PC-3 (cell line): ENCODE measurements around the gene PRR14L. TPM values are rescaled to one million over a fixed set of nuclear protein-coding genes. Genes with fewer than 3 reads are reported as not detected.
A peak's percentile ranks its signal among the peaks of the same experiment; 100 is the strongest.

Experiments used
- ATAC-seq: fragments of 200-7000 bp; cut with Tn5 transposase; 2 replicates; pipeline ENCODE4 v1.9.1; 2020; ENCODE audit warnings: mild to moderate bottlenecking, moderate library complexity
- BruUV-seq: library from RNA; stranded (reverse); fragments of 400-500 nt; replicated peaks from 2 replicates; lab custom pipeline; 2021; lab: Mats Ljungman, UMichigan
- CTCF ChIA-PET: fragments of 300-600 bp; sonication (Branson Sonifier 250); formaldehyde crosslinking; loops from one replicate; lab custom pipeline; 2022; ENCODE audit warnings: antibody characterized with exemption; lab: Charles Lee
- POLR2A ChIA-PET: fragments of 300-600 bp; sonication (Branson Sonifier 250); formaldehyde crosslinking; loops from one replicate; lab custom pipeline; 2022; ENCODE audit warnings: antibody characterized with exemption; ENCODE audit not compliant: unreplicated experiment; lab: Charles Lee
- DNase-seq: peaks from one replicate; pipeline ENCODE4 v3.0.0-alpha.2; 2015
- H2AFZ ChIP-seq: fragments of 300-600 bp; sonication (generic); 2 replicates; pipeline ENCODE4 v1.6.0; 2016; ENCODE audit warnings: antibody characterized with exemption, low read length
- H3F3A ChIP-seq: fragments of 300-600 bp; sonication (generic); one replicate; pipeline ENCODE4 v1.6.0; 2017; ENCODE audit warnings: antibody characterized with exemption, low read length, control low read depth, mild to moderate bottlenecking; ENCODE audit not compliant: unreplicated experiment
- H3K27ac ChIP-seq: fragments of 300-600 bp; sonication (generic); 2 replicates; pipeline ENCODE4 v1.5.1; 2016; ENCODE audit warnings: mild to moderate bottlenecking, low read length
- H3K27me3 ChIP-seq: fragments of 300-600 bp; sonication (generic); 2 replicates; pipeline ENCODE4 v1.6.1; 2016; ENCODE audit warnings: low read length, mixed read lengths
- H3K36me3 ChIP-seq: fragments of 300-600 bp; sonication (generic); 2 replicates; pipeline ENCODE4 v1.6.1; 2016; ENCODE audit warnings: low read depth, mixed run types, low read length, mixed read lengths
- H3K4me1 ChIP-seq: fragments of 300-600 bp; sonication (generic); 2 replicates; pipeline ENCODE4 v1.5.1; 2016; ENCODE audit warnings: low read length; ENCODE audit not compliant: insufficient read depth
- H3K4me2 ChIP-seq: fragments of 300-600 bp; sonication (generic); 2 replicates; pipeline ENCODE4 v1.6.0; 2016; ENCODE audit warnings: low read length
- H3K4me3 ChIP-seq: fragments of 300-600 bp; sonication (generic); 2 replicates; pipeline ENCODE4 v1.5.1; 2016; ENCODE audit warnings: mild to moderate bottlenecking, low read length, mixed read lengths
- H3K79me2 ChIP-seq: fragments of 300-600 bp; sonication (generic); 2 replicates; pipeline ENCODE4 v1.6.1; 2017; ENCODE audit warnings: low read length, mixed read lengths
- H3K9ac ChIP-seq: fragments of 300-600 bp; sonication (generic); 2 replicates; pipeline ENCODE4 v1.6.0; 2016; ENCODE audit warnings: mild to moderate bottlenecking, low read length
- H3K9me2 ChIP-seq: fragments of 300-600 bp; sonication (generic); replicated peaks from 2 replicates; pipeline ENCODE4 v1.6.1; 2016; ENCODE audit warnings: mixed run types, low read length, mixed read lengths
- H3K9me3 ChIP-seq: fragments of 300-600 bp; sonication (generic); 2 replicates; pipeline ENCODE4 v1.6.1; 2016; ENCODE audit warnings: low read length, mixed read lengths
- H4K20me1 ChIP-seq: fragments of 300-600 bp; sonication (generic); 2 replicates; pipeline ENCODE4 v1.6.1; 2016; ENCODE audit warnings: low read length, mixed read lengths
- CTCF ChIP-seq: fragments of 300-600 bp; sonication (generic); conservative IDR thresholded peaks from 2 replicates; pipeline ENCODE4 v1.5.1; 2017; ENCODE audit warnings: antibody characterized with exemption, low read depth, mild to moderate bottlenecking, low read length
- EZH2 ChIP-seq: fragments of 300-600 bp; sonication (generic); IDR thresholded peaks from one replicate; pipeline ENCODE4 v1.6.1; 2017; ENCODE audit warnings: antibody characterized with exemption, mild to moderate bottlenecking, low read length; ENCODE audit not compliant: unreplicated experiment
- EZH2phosphoT487 ChIP-seq: fragments of 300-600 bp; sonication (generic); IDR thresholded peaks from 2 replicates; pipeline ENCODE4 v1.6.1; 2018; ENCODE audit warnings: mild to moderate bottlenecking, antibody characterized with exemption, low read length, borderline replicate concordance
- intact Hi-C: fragments of 100-400 bp; cut with micrococcal nuclease; formaldehyde crosslinking; loops from 2 replicates; pipeline ENCODE4 v1.9.0; 2023
- total RNA-seq: library from RNA; depleted of rRNA; stranded (reverse); fragments of >200 nt; gene quantifications from 2 replicates; pipeline ENCODE4 v1.2.3, GENCODE V29; 2014

The PRR14L gene
- total RNA-seq, 1 experiment from 2014 or later = 9.3 TPM

- intact Hi-C loops = no loop called here
- POLR2A ChIA-PET = no interaction called here
- H3K27ac ChIP-seq = no peak overlapping the region
- BruUV-seq = no TSS peak
- ATAC-seq (no peak), DNase-seq (no peak)
- peaks cover 21% of the 10 kb centered on the region for H3K79me2 ChIP-seq
- no peaks in the 10 kb centered on the region for H3K9me2 ChIP-seq
- no peaks in the 10 kb centered on the region for H3K36me3 ChIP-seq
- no peak overlapping the region for H3K4me3 ChIP-seq
- no peak overlapping the region for H2AFZ ChIP-seq
- no peaks in the 10 kb centered on the region for H4K20me1 ChIP-seq
- no peak for TF ChIP-seq EZH2
- TF ChIP-seq EZH2phosphoT487 = no peak
- TF ChIP-seq CTCF = no peak
- peaks cover 15% of the 10 kb centered on the region for H3K4me1 ChIP-seq
- H3K9me3 ChIP-seq = no peaks in the 10 kb centered on the region
- CTCF ChIA-PET = no interaction called here
- H3K4me2 ChIP-seq = no peak overlapping the region
- no peaks in the 10 kb centered on the region for H3K27me3 ChIP-seq
- no peaks in the 10 kb centered on the region for H3F3A ChIP-seq
- no peak overlapping the region for H3K9ac ChIP-seq
These were observed 7.3 kb upstream of the PRR14L start for GRCh38 chr22:31757265-31757664.

GRCh38 chr22:31754813-31755212 is 4.9 kb upstream of the PRR14L start:
- peak overlapping the region; percentile 88 for H3K9ac ChIP-seq
- no peaks in the 10 kb centered on the region for H3K27me3 ChIP-seq
- no peaks in the 10 kb centered on the region for H4K20me1 ChIP-seq
- H3F3A ChIP-seq = no peaks in the 10 kb centered on the region
- no peaks in the 10 kb centered on the region for H3K9me3 ChIP-seq
- peak overlapping the region; percentile 91 for H3K4me2 ChIP-seq
- no peak overlapping the region for H3K27ac ChIP-seq
- H3K4me3 ChIP-seq = peak overlapping the region; percentile 97
- ATAC-seq (no peak), DNase-seq (no peak)
- BruUV-seq = no TSS peak
- H3K36me3 ChIP-seq = no peaks in the 10 kb centered on the region
- no peaks in the 10 kb centered on the region for H3K9me2 ChIP-seq
- peaks cover 19% of the 10 kb centered on the region for H3K4me1 ChIP-seq
- intact Hi-C loops = loop anchor here (5.0 kb wide), 2 partner anchors 93 to 192 kb away; partner anchors contain the start of gene PISD
- POLR2A ChIA-PET = no interaction called here
- TF ChIP-seq EZH2 (no peak), EZH2phosphoT487 (no peak), CTCF (no peak)
- H3K79me2 ChIP-seq = peaks cover 21% of the 10 kb centered on the region
- CTCF ChIA-PET = interaction anchor here (1.5 kb wide), 1 partner anchor 216 kb away, joined by 10 read pairs; no protein-coding TSS in a partner anchor
- peak overlapping the region; percentile 85; the same call in 1 of the 2 replicates for H2AFZ ChIP-seq
